GM13976 (cell line): ENCODE measurements around the gene FAAP100.

Source experiments
- DNase-seq: peaks from one replicate; pipeline ENCODE4 v3.0.0; 2012; ENCODE audit warnings: low spot score
- CTCF ChIP-seq: IDR thresholded peaks from 2 replicates; pipeline ENCODE4 v1.5.1; 2012; ENCODE audit warnings: borderline replicate concordance, mild to moderate bottlenecking; ENCODE audit not compliant: insufficient read depth; ENCODE audit errors: extremely low read depth, missing control alignments, control extremely low read depth
- in situ Hi-C: fragments of 300-500 bp; cut with MboI; formaldehyde crosslinking; loops from one replicate; pipeline ENCODE4 v1.12.0; 2022; ENCODE audit warnings: low sequenced_read_pairs, mixed read lengths, inconsistent platforms; ENCODE audit not compliant: unreplicated experiment

FAAP100 gene

GRCh38 chr17:81556863-81557262, 4.7 kb upstream of the FAAP100 start:
- in situ Hi-C loops = no loop called here
- TF ChIP-seq CTCF = no peak
- DNase-seq = no peak

- in situ Hi-C loops = no loop called here
Observed at GRCh38 chr17:81556175-81556691, 4.1 kb upstream of the FAAP100 start.

GRCh38 chr17:81553616-81554181, 1.5 kb upstream of the FAAP100 start:
- DNase-seq = no peak
- no peak for TF ChIP-seq CTCF
- in situ Hi-C loops = no loop called here

More at GRCh38 chr17:81556175-81556691, 4.1 kb upstream of the FAAP100 start:
- TF ChIP-seq CTCF = no peak
- DNase-seq = no peak

GRCh38 chr17:81553018-81553615, 964 bp upstream of the FAAP100 start:
- TF ChIP-seq CTCF = peak; percentile 10
- peak; percentile 88 for DNase-seq
- in situ Hi-C loops = no loop called here

GRCh38 chr17:81551458-81552243, 502 bp downstream of the FAAP100 start:
- no peak for TF ChIP-seq CTCF
- in situ Hi-C loops = no loop called here
- peak; percentile 62 for DNase-seq

GRCh38 chr17:81550830-81551457, 1.2 kb downstream of the FAAP100 start:
- TF ChIP-seq CTCF = no peak

More at GRCh38 chr17:81550830-81551457, 1.2 kb downstream of the FAAP100 start:
- DNase-seq = no peak
- in situ Hi-C loops = no loop called here
